Measurements from ENCODE around the gene ATP2B1. TPM values are rescaled to one million over a fixed set of nuclear protein-coding genes. Genes with fewer than 3 reads are reported as not detected.

Gene ATP2B1
- total RNA-seq, 1 donor from 2014 or later: 12.3 TPM

DNA sequence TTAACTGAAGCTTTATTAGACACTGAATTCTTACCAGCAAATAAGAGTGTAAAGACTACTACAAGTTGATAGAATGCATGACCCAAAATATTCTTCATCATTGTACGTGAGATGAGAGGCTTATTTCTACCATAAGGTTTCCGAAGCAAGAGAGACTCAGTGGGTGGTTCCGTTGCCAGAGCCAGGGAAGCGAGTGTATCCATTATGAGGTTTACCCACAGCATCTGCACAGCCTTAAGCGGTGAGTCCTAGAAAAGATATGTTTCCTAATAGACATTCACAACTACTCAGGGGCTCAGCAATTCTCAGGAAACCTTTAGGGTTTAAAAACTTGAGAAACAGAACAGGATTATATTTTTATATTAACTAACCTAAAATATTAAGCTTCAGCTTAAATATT, 105.0 kb downstream of the ATP2B1 start:
- ATAC-seq (no peak), DNase-seq (ENCODE audit: low spot score) (no peak)

DNA sequence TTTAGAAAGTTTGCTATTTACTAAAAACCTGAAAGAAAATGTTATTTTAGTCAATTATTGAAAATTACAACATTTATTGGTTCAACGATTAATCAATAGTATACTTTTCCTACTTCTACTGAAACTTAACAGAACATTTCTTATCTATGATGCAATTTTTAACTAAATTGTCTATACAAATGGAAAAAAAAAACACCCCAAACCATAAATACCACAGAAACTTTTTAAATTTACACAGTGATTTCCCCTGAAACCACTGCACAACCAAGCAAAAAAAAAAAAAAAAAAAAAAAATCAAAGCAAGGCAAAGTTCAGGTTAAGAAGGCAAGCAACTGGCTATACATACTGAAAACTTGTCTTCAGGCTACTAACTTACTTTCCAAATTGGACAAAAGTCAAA, 110.9 kb downstream of the ATP2B1 start:
- DNase-seq (ENCODE audit: low spot score) (no peak), ATAC-seq (no peak)

GRCh38 chr12:89597210-89597609, 111.4 kb downstream of the ATP2B1 start:
- no peak for ATAC-seq
- DNase-seq (ENCODE audit: low spot score): no peak

DNA sequence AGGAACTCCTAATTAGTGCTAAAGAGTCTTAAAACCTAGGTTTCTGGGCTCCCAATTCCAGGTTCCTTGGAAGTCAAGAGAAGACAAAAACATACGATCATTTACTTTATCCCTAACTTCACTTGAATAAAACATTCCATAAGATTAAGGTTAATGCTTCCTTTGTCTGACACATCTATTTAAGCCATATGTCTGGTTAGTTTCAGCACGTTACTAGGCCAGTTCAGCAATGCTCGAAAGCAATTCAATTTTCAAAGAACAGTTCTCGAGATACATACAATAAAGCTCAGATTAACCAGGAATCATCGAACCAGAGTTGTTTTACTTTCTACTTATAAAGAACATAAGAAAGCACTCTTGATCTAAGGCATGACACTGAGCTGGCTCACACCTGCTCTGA, 114.8 kb downstream of the ATP2B1 start:
- DNase-seq (ENCODE audit: low spot score) (no peak), ATAC-seq (no peak)

- DNase-seq (ENCODE audit: low spot score) (no peak), ATAC-seq (no peak)
Observed at GRCh38 chr12:89593233-89593632, 115.4 kb downstream of the ATP2B1 start.

GRCh38 chr12:89589753-89590152, 118.9 kb downstream of the ATP2B1 start:
- ATAC-seq (peak; percentile 65), DNase-seq (ENCODE audit: low spot score) (no peak)

DNA sequence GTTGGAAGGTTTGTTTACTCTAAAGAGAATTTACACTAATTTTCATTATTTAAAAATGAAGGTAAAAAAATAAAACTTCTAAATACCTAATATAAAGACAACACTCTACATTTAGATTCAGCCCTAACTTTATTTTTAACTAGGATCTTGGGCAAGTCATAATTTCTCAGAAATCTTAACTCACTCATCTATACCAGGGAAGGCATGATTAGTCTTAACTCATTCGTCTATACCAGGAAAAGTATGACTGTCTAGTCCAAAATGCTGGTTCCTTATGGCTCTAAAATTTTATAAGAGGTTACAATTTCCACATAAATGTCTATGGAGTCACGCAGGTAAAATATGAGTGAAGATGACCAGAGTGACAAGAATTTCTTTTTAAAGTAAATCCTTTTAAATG, 130.1 kb downstream of the ATP2B1 start:
- DNase-seq (ENCODE audit: low spot score): no peak
- ATAC-seq: no peak

DNA sequence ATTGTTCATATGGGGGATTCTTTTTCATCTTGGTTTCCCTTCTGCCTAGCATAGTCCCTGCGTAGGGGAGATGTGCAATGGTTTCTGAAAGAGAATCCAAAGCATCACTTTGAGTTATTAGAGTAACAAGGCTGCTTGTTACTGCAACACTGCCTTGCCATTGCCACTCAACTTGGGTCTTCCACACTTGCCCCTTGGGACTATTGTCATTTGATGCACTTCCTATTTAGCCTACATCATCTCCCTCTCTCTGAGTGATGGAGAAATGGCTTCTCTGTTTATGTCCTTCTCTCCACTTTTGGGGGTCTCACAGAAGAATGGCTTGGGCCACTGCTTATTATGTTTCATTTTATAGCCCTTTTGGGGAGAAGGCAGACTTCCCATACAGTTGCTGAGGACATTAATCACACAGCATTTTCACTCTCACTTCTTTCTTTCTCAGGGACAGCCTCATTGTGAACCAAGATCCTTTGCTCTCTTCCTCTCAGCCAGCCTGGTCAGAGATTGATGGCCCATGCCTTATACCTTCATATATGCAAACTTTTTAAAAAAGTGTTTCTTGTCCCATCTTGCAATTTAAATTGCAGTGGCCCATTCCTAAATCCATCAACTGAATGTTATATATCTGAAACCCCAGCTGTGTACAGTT, 131.9 kb downstream of the ATP2B1 start:
- DNase-seq (ENCODE audit: low spot score) (no peak), ATAC-seq (no peak)

- DNase-seq (ENCODE audit: low spot score): no peak
- no peak for ATAC-seq
Observed at GRCh38 chr12:89575374-89575773, 133.3 kb downstream of the ATP2B1 start.

DNA sequence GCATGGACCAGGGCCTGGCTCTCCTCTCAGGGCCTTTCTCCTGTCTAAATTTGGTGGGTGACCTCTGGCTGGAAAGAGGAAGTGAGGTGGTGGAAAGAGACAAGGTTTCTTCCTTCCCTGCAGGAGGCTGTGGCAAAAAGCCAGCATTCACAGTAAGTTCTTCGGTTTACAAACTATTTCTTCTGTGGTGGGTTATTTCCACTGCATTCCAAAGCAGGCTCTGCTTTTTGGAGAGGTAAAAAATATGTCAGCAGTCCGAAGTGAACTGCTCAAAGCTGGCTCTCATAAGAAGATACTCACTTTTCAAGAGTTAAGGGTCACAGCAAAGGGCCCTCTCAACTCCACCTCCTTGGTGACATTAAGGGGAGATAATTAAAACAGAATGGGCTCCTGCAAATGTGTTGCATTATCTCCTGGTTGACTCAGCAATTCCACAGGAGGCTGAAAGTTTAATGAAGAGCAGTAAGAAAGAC, 133.9 kb downstream of the ATP2B1 start:
- ATAC-seq: no peak
- DNase-seq (ENCODE audit: low spot score): no peak

- ATAC-seq: no peak
- no peak for DNase-seq (ENCODE audit: low spot score)
Observed at GRCh38 chr12:89573051-89573810, 135.4 kb downstream of the ATP2B1 start.

- ATAC-seq (no peak), DNase-seq (ENCODE audit: low spot score) (no peak)
Observed at GRCh38 chr12:89571491-89572195, 137.0 kb downstream of the ATP2B1 start.

DNA sequence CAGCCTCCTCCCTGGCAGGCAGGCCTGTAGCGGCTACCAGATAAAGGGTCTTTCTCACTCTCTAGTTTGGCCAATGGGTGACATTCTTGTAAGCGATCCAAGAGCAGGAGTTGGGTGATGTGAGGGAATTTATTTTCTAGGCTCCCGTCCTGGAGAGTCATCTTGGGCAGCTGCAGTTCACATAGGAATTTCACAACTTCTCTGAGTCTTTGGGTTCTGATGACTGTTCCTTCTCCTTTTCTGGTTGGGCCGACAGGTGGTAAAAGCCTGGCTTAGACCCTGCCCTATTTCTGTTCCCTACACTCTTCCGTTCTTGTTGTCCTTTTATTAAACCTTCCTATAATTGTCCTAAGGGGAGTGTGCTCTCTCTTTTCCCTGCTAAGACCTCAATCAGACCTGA, 140.2 kb downstream of the ATP2B1 start:
- no peak for ATAC-seq
- DNase-seq (ENCODE audit: low spot score): no peak

GRCh38 chr12:89567691-89568239, 140.9 kb downstream of the ATP2B1 start:
- no peak for DNase-seq (ENCODE audit: low spot score)
- ATAC-seq: no peak

GRCh38 chr12:89566615-89567014, 142.0 kb downstream of the ATP2B1 start:
- DNase-seq (ENCODE audit: low spot score) (no peak), ATAC-seq (no peak)

DNA sequence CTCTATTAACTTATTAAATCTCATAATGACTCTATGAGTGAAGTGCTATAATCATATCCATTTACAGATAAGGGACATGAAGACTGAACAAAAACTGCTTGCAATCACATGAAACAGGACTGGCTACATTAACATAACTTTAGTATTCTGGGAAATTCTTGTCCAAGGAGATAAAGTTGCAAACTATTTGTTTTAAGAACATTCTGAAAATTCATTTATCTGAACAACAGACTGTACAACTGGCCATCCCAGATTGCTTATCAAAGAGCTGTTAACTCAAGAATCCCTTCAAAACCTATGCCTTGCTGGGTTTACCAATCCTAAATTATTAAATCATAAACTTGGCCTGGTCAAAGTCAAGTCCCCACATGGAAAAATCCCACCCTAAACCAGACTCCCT, 143.6 kb downstream of the ATP2B1 start:
- ATAC-seq (no peak), DNase-seq (ENCODE audit: low spot score) (no peak)

GRCh38 chr12:89559753-89560152, 148.9 kb downstream of the ATP2B1 start:
- ATAC-seq (no peak), DNase-seq (ENCODE audit: low spot score) (no peak)

DNA sequence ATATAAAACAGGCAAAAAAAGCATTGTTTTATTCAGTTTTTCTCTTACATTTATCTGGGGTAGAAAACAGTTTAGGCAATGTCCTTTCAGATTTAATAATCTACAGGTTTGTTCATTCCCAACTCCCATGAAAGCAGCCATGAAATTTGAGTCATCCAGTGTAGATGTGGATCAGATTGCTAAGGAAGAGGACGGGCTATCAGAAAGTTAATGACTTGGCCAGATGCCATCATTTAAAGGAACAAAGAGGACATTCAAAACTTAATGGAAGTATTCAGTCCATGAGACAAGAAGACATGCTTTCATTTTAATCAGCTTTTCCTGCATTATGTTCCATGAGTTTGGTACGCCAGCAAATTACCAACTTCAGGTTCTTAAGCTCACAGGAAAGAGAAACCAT, 151.7 kb downstream of the ATP2B1 start:
- ATAC-seq (no peak), DNase-seq (ENCODE audit: low spot score) (no peak)

GRCh38 chr12:89552376-89552775, 156.3 kb downstream of the ATP2B1 start:
- no peak for DNase-seq (ENCODE audit: low spot score)
- ATAC-seq: no peak

DNA sequence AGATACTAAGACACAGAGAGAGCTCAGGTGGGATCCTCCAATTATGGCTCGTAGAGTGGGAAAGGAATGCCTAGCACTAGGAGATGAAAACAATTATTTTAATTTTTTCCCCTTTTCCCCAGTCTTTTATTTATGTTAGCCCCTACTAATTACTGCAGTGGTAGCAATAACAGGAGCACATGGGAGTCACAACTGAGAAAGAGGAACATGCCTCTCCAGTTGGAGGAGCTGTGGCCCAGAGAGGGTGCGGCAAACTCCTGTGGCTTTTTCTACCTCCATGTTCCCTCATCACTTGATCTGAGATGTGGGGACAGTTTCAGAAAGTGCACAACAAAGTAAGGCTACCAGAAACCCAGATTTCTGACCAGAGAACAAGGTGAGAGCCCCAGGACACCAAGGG, 156.9 kb downstream of the ATP2B1 start:
- DNase-seq (ENCODE audit: low spot score): no peak
- ATAC-seq: no peak

GRCh38 chr12:89547101-89547500, 161.5 kb downstream of the ATP2B1 start:
- DNase-seq (ENCODE audit: low spot score) (no peak), ATAC-seq (no peak)

- DNase-seq (ENCODE audit: low spot score): no peak
- no peak for ATAC-seq
Observed at GRCh38 chr12:89546151-89546550, 162.5 kb downstream of the ATP2B1 start.
